Mammary microvascular endothelial cell (primary cell): ENCODE results near the gene HYAL3. TPM values are rescaled to one million over a fixed set of nuclear protein-coding genes. Genes with fewer than 3 reads are reported as not detected.

ENCODE experiments used
- total RNA-seq: library from RNA; depleted of rRNA; stranded (reverse); fragments of >200 nt; gene quantifications from 2 replicates; pipeline ENCODE4 v1.2.3, GENCODE V29; 2015

HYAL3 gene
- total RNA-seq, result 6.6 and 15.1 TPM in 2 replicates

GRCh38 chr3:50298836-50299637 is at the start of gene HYAL3, which contains the start of gene NAA80:
HYAL3 (minus strand) TSS chr3:50299405; CDS start chr3:50295602, 3,803 bp downstream.
NAA80 (minus strand) TSS chr3:50299405; CDS start chr3:50297463, 1,942 bp downstream.

GRCh38 chr3:50345586-50346234 is 46.5 kb upstream of the HYAL3 start, which contains the start of gene ZMYND10:
ZMYND10 (minus strand) TSS chr3:50345732; CDS start chr3:50345579, 153 bp downstream.

GRCh38 chr3:50340448-50341329 is 41.5 kb upstream of the HYAL3 start, which contains the start of gene RASSF1:
RASSF1 (minus strand) TSS chr3:50340836; CDS start chr3:50340805, 31 bp downstream.

GRCh38 chr3:50327943-50328691 is 28.9 kb upstream of the HYAL3 start, which contains the start of gene TUSC2:
TUSC2 (minus strand) TSS chr3:50328223; CDS start chr3:50328099, 124 bp downstream.

GRCh38 chr3:50322386-50323091 is 23.3 kb upstream of the HYAL3 start, which contains the start of gene HYAL2:
HYAL2 (minus strand) TSS chr3:50322745; CDS start chr3:50320489, 2,256 bp downstream.

GRCh38 chr3:50303013-50303815 is 4.0 kb upstream of the HYAL3 start, which contains the start of gene HYAL1:
HYAL1 (minus strand) TSS chr3:50303574; CDS start chr3:50302956, 618 bp downstream.

GRCh38 chr3:50292159-50293078 is 6.8 kb downstream of the HYAL3 start, which contains the start of gene IFRD2:
IFRD2 (minus strand) TSS chr3:50292429; CDS start chr3:50292274, 155 bp downstream.

GRCh38 chr3:50278880-50279224 is 20.4 kb downstream of the HYAL3 start, which contains the start of gene LSMEM2:
LSMEM2 (plus strand) TSS chr3:50279087; CDS start chr3:50279114, 27 bp downstream.

GRCh38 chr3:50268703-50269451 is 30.3 kb downstream of the HYAL3 start, which contains the start of gene SEMA3B:
SEMA3B (plus strand) TSS chr3:50269147; CDS start chr3:50269241, 94 bp downstream.

Other genes with a start within 250 kb of the HYAL3 start
- gene RBM5, start 210.5 kb downstream of the HYAL3 start, total RNA-seq, result 60.9 and 68.9 TPM in 2 replicates
- 160 and 166 TPM in 2 replicates for gene SEMA3F, start 144.1 kb downstream of the HYAL3 start, total RNA-seq
- 0.13 TPM in 1 of 2 replicates, not detected in the other for gene GNAT1, start 107.8 kb downstream of the HYAL3 start, total RNA-seq
- 0.20 TPM in 1 of 2 replicates, not detected in the other for gene SLC38A3, start 94.1 kb downstream of the HYAL3 start, total RNA-seq
- gene GNAI2, start 63.2 kb downstream of the HYAL3 start, total RNA-seq, result 644 and 665 TPM in 2 replicates
- 0.05 TPM in 1 of 2 replicates, not detected in the other for gene SEMA3B, start 30.3 kb downstream of the HYAL3 start, total RNA-seq
- gene LSMEM2, start 20.3 kb downstream of the HYAL3 start, total RNA-seq, result not detected in 2 replicates
- gene IFRD2, start 7.0 kb downstream of the HYAL3 start, total RNA-seq, result 150 and 170 TPM in 2 replicates
- 11.6 and 16.2 TPM in 2 replicates for gene NAA80, start within 50 bp of the HYAL3 start, total RNA-seq
- 5.1 and 9.8 TPM in 2 replicates for gene HYAL1, start 4.2 kb upstream of the HYAL3 start, total RNA-seq
- 505 and 575 TPM in 2 replicates for gene HYAL2, start 23.3 kb upstream of the HYAL3 start, total RNA-seq
- 46.2 and 59.0 TPM in 2 replicates for gene TUSC2, start 28.8 kb upstream of the HYAL3 start, total RNA-seq
- 29.8 and 33.4 TPM in 2 replicates for gene RASSF1, start 41.4 kb upstream of the HYAL3 start, total RNA-seq
- not detected in 2 replicates for gene ZMYND10, start 46.3 kb upstream of the HYAL3 start, total RNA-seq
- 15.0 and 15.5 TPM in 2 replicates for gene NPRL2, start 51.4 kb upstream of the HYAL3 start, total RNA-seq
- gene CYB561D2, start 51.5 kb upstream of the HYAL3 start, total RNA-seq, result 37.2 and 39.8 TPM in 2 replicates
- gene TMEM115, start 60.1 kb upstream of the HYAL3 start, total RNA-seq, result 61.1 and 68.4 TPM in 2 replicates
- 0.05 TPM in 1 of 2 replicates, not detected in the other for gene CACNA2D2, start 204.2 kb upstream of the HYAL3 start, total RNA-seq